ENCODE data around the gene PLA2G2F. TPM values are rescaled to one million over a fixed set of nuclear protein-coding genes. Genes with fewer than 3 reads are reported as not detected.

The PLA2G2F gene
- total and polyA plus RNA-seq, 3 donors from 2014 or later: not detected

- H3K4me1 ChIP-seq: no peaks in the 10 kb centered on the region
- no peaks in the 10 kb centered on the region for H3K9me3 ChIP-seq
- no peaks in the 10 kb centered on the region for H3K27me3 ChIP-seq
- H3K4me3 ChIP-seq: no peak overlapping the region
- no peak overlapping the region for H3K27ac ChIP-seq
- DNase-seq: no peak
- intact Hi-C loops (cut with DNase I; ENCODE audit: low total_unique reads): no loop called here
- TF ChIP-seq POLR2A (IDR thresholded peaks at IDR 0.05) (no peak), CTCF (IDR thresholded peaks at IDR 0.05) (no peak)
- H3K36me3 ChIP-seq (ENCODE audit: low read depth, missing control alignments): no peaks in the 10 kb centered on the region
- WGBS, 2 donors: 78 to 83% methylated on average over 10 of the region's 10 CpGs
Observed at GRCh38 chr1:20123722-20124455, 15.2 kb upstream of the PLA2G2F start.

- no peak for TF ChIP-seq POLR2A (IDR thresholded peaks at IDR 0.05)
- no peak for TF ChIP-seq CTCF (IDR thresholded peaks at IDR 0.05)
- DNase-seq: no peak
- no peaks in the 10 kb centered on the region for H3K36me3 ChIP-seq (ENCODE audit: low read depth, missing control alignments)
- intact Hi-C loops (cut with DNase I; ENCODE audit: low total_unique reads): no loop called here
- H3K9me3 ChIP-seq: no peaks in the 10 kb centered on the region
- H3K4me1 ChIP-seq: no peaks in the 10 kb centered on the region
- H3K27me3 ChIP-seq: no peaks in the 10 kb centered on the region
- WGBS, 2 donors: 71 to 79% methylated on average over 5 to 7 of the region's 7 CpGs
- no peak overlapping the region for H3K4me3 ChIP-seq
- H3K27ac ChIP-seq: no peak overlapping the region
Observed at GRCh38 chr1:20124456-20125057, 14.6 kb upstream of the PLA2G2F start.

DNA sequence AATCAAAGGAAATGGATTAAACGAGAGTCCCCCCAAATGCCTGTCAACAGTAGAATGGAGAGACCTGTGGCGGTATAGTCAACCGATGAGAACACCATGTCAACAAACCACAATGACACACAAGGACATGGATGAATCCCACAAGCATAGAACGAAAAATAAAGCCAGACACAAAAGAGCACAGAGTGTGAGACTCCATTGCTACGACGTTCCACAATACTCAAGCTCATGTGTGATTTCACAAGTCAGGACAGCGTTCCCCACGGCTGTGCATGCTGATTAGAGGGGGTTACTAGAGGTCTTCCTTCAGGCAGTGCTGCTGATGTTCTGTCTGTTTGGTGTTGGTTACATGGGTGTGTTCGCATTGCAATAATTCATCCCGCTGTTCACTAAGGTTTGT is 14.0 kb upstream of the PLA2G2F start:
- Histone ChIP-seq H3K4me3 (no peak overlapping the region), H3K27ac (no peak overlapping the region), H3K36me3 (ENCODE audit: low read depth, missing control alignments) (no peaks in the 10 kb centered on the region), H3K9me3 (no peaks in the 10 kb centered on the region), H3K27me3 (no peaks in the 10 kb centered on the region), H3K4me1 (no peaks in the 10 kb centered on the region)
- intact Hi-C loops (cut with DNase I; ENCODE audit: low total_unique reads): no loop called here
- DNase-seq: no peak
- WGBS, 2 donors: 83 to 86% methylated on average over 10 of the region's 10 CpGs
- TF ChIP-seq POLR2A (IDR thresholded peaks at IDR 0.05): no peak
- no peak for TF ChIP-seq CTCF (IDR thresholded peaks at IDR 0.05)

DNA sequence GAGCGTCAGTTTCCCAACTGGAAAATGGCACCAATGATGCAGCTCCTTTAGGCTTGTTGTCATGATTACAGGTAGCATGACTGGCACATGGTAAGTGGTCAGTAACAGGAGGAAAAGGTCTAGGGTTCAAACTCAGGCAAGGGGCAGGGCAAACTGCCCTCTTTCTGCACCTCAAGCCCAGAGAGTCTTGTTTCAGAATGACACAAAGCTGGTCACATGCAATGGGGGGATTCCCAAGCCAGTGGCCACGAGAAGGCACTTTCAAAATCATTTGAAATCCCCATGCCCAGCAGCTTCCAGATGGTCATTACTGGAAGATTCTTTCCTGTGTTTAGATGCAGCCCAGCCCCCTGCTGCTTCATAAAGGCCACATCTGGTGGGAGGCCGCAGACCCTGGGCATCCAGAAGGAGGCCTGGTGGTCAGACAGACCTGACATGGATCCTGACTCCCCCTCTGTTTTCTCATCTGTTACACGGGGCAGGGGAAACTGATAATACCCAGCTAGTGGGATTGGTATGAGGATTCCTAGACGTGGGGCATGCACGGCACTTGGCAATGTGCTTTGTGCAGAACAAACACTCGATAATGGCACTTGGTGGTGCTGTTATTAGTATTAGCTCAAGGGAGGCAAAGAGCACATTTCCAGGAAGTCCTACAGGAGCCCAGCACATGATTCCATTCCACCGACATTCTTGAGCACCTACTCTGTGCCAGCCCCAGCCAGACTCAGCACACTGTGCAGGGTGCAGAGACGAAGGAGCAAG is 12.9 kb upstream of the PLA2G2F start:
- no peak for DNase-seq
- H3K27me3 ChIP-seq: no peaks in the 10 kb centered on the region
- intact Hi-C loops (cut with DNase I; ENCODE audit: low total_unique reads): no loop called here
- H3K4me3 ChIP-seq: no peak overlapping the region
- 84 to 92% methylated on average over 7 to 9 of the region's 9 CpGs for WGBS, 2 donors
- TF ChIP-seq CTCF (IDR thresholded peaks at IDR 0.05): no peak
- H3K27ac ChIP-seq: no peak overlapping the region
- H3K36me3 ChIP-seq (ENCODE audit: low read depth, missing control alignments): no peaks in the 10 kb centered on the region
- H3K4me1 ChIP-seq: no peaks in the 10 kb centered on the region
- no peaks in the 10 kb centered on the region for H3K9me3 ChIP-seq

Measured in testis (tissue), 3 donors.